NCI-H1436 (cell line): ENCODE results near the gene PHF8.

Experiments used
- DNase-seq: peaks from one replicate; lab custom pipeline; 2025; lab: John Stamatoyannopoulos, UW

The PHF8 gene

DNA sequence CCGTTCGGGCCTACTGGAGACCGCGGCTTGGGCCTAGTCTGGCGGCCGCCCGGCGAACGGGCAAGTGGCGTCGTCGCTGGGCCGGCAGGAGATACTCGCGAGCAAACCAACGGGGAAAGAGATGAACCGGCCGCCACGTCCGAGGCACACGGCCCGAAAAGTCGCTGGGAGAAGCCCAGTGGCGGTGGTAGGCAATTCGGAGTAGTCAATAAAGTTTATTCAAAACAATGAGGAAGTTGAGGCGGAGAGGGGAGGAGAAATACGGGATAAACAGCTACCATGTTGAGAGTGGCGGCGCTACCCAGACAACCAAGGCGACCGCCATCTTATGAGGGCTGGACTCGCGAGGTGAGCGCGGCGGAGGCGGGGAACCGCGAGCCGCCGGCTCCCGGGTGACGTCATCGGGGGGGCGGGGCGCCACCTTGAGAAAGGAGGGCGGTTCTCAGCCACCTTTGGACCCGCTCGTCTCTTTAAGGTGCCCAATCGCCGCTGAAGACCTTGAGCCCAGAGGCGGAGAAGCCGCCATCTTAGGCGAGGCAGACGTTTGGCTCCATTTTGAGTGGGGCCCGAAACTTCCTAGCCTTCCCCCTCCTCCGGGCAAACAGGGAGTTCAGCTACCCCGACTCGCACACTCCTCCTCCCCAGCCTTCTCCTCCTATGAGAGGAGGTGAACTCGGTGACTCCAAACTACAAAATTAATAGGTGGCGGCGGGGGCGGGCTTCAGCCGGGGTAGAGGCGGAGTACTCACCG lies at the start of gene PHF8:
TSS of gene PHF8 (minus strand) at position 348 of the 751 bp plus-strand sequence. CDS start 1,745 bp downstream, outside the sequence.
- peak; percentile 97 for DNase-seq

DNA sequence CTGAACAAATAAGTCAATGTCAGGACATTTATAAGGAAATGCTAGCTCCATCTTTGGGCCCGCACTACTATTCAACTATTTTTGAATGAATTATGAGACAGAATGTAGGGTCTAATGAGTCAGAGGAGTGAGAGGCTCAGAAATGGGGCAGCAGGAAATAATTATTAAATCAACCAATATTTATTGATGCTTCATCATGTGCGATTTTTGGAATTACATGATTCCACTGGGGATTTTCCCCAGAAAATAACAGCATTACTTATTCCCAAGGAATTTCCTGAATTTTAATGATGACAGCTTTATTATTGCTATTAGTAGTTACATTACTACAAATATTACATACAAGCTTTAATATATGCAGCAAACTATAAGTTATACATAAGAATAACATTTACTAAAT lies 49.3 kb upstream of the PHF8 start:
- DNase-seq: no peak

- no peak for DNase-seq
Observed at GRCh38 chrX:54093159-54093558, 48.9 kb upstream of the PHF8 start.

DNA sequence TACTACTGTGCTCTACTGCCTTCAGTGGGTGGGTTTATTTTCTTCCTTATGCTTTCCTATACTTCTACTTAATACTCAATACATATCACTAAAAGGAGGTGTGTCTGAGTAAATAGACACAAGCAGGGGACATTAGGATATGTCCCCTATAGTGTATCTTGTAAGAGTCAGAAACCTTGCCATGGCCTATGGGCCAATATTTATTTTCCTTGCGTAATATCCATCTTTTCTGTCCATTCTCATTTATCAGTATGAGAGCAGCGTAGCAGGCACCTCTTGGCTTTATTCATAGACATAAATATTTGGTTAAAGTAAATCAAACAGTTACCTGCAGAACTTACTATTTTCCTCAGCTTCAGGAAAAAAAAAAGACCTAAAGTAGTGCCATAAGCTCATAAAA lies 46.6 kb upstream of the PHF8 start:
- no peak for DNase-seq

DNA sequence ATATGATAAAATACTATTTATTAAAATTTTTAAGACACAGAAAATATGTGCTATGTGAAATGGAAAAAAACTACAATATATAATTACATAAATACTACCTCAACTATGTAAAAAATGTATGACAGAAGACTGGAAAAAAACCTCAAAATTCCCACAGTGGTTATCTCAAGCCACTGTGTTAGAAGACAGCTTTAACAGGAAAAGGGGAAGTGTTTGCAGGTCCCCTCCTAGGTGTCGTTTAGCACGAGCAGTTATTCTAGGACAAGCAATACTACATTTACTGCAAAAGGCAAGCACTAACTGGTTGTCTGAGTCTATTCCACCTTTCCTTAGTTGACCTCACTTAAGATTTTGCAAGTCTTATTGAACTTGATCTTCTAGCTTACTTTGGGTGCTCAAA lies 44.9 kb upstream of the PHF8 start:
- DNase-seq: no peak

DNA sequence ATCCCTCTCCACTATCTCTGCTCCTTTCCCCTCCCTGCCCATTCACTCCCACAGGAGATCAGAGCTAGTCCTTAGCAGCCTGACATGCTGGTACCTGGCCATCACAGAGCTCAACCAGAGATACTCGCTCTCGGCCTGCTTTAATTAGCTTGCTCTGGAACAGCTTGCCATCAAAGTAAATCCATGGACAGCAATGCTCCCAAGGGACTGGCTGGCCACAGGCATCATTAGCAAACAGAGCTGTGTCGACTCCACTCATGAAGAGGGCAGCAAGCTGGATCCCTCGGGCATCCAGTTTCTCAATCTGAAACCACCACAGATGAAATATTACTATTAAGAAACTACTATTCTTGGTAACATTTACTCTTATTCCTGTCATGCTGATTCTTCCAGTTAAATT lies 43.4 kb upstream of the PHF8 start:
- DNase-seq: no peak

- DNase-seq: no peak
Observed at GRCh38 chrX:54085666-54086065, 41.4 kb upstream of the PHF8 start.

- no peak for DNase-seq
Observed at GRCh38 chrX:54076903-54077302, 32.6 kb upstream of the PHF8 start.

DNA sequence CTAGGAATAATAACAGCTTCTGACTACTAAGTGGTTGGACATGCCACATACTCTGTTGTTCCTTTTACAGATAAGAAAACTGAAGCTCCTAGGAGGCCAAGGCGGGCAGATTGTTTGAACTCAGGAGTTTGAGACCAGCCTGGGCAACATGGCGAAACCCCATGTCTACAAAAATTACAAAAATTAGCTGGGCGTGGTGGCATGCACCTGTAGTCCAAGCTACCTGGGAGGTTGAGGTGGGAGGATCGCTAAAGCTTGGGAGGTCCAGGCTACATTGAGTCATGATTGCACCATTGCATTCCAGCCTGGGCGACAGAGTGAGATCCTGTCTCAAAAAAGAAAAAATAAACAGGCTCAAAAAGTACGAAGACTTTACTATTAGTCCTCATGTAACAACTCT lies 30.6 kb upstream of the PHF8 start:
- no peak for DNase-seq

DNA sequence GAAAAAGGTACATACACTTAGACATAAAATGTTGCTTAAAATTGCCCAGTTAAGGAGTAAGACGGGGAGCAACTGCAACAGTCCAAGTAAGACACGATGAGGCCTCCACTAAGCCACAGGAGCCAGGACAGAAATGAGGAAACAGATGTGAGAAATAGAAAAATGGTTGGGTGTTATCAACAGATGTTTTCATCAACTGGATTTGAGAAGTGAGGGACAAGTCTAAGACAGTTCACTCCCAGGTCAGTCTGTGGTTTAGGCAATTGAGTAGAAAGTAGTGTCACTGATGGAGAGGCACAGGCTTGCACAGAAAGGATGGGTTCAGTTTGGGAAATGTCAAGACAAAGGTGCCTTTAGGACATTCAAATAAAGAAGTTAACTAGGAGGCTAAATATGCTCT lies 23.5 kb upstream of the PHF8 start:
- DNase-seq: no peak

GRCh38 chrX:54066841-54067240 lies 22.6 kb upstream of the PHF8 start:
- no peak for DNase-seq

DNA sequence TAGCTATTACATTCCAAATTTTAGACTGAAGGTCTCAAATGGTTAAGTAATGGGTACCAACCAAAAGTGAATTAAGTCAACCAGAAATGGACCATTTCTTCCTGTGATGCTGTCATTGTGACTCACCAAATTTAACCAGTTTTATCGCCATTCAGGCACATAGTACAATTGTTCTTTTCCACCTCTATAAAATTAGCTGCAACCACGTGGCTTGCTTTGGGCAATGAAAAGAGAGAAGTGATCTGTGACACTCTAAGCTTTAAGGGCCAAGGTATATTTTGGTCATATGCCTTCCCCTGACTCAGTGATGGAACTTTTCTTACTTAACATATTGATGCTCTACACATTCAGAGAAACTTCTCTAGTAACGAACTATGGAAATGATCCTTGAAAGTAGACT lies 20.3 kb upstream of the PHF8 start:
- no peak for DNase-seq

GRCh38 chrX:54063361-54063760 lies 19.1 kb upstream of the PHF8 start:
- no peak for DNase-seq

- no peak for DNase-seq
Observed at GRCh38 chrX:54049801-54050200, 5.5 kb upstream of the PHF8 start.

GRCh38 chrX:54048412-54048811 lies 4.1 kb upstream of the PHF8 start:
- no peak for DNase-seq

DNA sequence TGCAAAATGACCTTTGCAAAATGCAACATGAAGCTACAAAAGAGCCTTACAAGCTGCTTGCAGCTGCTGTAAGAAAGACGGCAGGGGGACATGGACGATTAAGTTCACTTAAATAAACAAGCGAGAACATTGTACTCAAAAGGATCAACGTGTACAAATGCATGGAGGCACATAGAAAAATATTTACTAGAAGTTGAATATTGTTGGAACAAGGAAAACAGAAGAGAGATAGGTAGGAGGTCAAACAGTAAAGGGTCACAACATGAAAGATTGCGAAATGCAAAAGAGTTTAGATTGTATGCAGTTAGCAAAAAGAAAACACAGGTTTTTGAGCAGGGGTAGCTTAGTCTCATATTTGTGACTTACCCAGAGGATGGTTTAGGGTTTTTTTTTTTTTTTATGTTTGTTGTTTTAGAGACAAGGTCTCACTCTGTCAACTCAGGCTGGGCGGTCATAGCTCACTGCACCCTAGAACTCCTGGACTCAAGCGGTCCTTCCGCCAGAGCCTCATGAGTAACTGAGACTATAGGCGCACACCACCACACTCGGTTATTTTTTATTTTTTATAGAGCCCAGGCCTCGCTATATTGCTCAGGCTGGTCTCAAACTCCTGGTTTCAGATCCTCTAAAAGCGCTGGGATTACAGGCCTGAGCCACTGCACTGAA lies 1.4 kb upstream of the PHF8 start:
- DNase-seq: peak; percentile 39

- DNase-seq: peak; percentile 59
Observed at GRCh38 chrX:54044877-54045338, 635 bp upstream of the PHF8 start.

- DNase-seq: no peak
Observed at GRCh38 chrX:54043541-54044125, 640 bp downstream of the PHF8 start.

DNA sequence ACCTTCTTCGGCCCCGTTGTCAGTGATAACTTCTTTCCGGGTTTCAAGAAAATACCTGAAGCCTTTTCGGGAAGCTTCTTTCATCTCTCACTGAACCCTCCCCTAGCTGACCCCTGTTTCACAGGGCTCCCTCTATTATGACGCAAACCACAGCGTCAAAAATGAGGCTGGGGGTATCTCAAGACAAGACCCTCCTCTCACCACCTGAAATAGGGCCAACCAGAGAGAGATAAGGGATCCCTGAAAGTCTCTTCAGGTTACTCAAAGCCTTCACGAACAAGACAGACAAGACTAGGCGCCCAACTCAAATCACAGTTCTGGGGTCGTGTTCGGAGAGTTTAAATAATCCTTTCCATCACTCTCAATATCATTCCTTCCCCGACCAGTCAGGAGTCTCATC lies 1.2 kb downstream of the PHF8 start:
- DNase-seq: no peak

DNA sequence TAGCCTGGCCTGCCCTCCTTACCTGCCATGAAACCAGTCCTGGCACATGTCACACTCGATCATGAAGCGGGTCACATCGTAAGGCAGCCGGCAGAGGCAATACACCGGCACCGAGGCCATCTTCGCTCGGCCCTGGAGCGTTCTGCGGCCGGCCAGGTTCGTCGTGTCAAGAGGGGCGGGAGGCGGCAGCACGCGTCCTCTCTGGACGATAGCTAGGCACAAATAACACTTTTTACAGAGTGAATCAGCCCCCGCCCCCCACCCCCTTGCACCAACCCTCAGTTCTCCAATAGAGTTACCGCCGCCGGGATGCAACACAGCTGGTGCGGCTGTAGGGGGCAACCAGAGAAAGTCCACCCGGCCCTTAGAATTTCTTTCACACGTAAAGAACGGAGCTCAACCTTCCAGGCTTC lies 1.7 kb downstream of the PHF8 start:
- DNase-seq: peak; percentile 57

DNA sequence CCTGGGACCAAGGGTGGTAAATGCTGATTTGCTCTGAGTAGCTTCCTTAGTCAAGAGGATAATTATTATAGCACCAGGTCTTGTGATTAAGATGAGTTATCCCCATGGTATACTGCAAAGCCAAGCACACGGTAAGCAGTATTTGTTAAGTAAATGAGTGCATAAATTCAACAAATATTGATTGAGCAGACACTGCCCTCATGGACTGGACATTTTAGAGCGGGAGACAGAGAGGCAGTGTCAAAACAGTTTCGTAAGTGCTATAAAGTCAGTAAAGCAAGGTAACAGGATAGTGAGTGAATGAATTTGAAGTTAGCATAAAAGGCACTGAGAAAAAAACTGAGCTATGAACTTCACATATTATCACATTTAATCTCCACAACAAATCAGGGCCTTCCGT lies 13.9 kb downstream of the PHF8 start:
- DNase-seq: peak; percentile 62

DNA sequence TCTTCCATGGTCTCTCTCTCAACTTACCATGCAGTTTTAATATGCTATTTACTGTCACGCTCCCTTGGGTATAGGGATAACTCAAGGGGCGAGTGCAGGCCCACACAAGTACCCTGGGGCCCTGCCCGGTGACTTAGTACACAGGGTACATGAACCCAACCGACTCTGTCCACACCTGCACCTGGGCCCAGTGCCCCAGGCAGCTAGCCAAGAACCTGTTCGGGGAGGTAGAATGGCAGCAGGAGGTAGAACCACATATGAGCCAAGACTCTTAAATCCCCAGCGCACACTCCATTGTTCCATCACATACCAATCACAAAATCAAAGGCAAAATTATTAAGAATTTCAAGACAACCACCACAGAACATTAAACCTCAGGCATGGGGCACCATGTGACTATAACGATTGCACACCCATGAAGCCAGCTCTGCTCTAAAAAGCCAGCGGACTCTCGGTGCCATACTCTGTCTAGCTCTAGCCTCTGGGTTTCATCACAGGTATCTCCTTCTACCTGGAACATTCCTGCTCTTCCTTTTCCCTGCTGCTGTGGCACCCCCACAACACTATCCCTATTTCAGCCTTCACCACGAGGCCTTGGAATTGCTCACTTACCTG lies 14.6 kb downstream of the PHF8 start:
- DNase-seq: peak; percentile 37

DNA sequence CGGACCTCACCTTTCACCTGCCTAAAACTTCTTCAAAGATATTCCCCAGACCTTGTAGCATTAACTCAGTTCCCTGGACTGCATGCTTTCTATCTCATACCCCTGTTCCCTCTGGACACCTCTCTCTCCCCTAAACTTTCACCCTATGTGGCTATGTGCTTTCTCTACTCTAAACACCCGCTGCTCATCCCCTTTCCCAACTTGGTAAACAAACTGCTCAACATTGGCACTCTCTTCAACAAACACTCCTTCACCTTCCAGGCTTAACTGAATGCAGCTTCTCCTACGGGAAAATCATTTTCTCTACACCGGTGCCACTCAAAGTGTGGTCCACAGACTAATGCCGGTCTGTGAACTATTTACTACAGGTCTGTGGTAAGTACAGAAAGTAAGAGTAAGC lies 19.9 kb downstream of the PHF8 start:
- no peak for DNase-seq
